GM21619 (cell line): ENCODE data around the gene IFT122.

Source experiments
- ATAC-seq: cut with Tn5 transposase; IDR thresholded peaks from one replicate; pipeline ENCODE4 v1.9.1; 2021; ENCODE audit not compliant: unreplicated experiment

IFT122 gene

DNA sequence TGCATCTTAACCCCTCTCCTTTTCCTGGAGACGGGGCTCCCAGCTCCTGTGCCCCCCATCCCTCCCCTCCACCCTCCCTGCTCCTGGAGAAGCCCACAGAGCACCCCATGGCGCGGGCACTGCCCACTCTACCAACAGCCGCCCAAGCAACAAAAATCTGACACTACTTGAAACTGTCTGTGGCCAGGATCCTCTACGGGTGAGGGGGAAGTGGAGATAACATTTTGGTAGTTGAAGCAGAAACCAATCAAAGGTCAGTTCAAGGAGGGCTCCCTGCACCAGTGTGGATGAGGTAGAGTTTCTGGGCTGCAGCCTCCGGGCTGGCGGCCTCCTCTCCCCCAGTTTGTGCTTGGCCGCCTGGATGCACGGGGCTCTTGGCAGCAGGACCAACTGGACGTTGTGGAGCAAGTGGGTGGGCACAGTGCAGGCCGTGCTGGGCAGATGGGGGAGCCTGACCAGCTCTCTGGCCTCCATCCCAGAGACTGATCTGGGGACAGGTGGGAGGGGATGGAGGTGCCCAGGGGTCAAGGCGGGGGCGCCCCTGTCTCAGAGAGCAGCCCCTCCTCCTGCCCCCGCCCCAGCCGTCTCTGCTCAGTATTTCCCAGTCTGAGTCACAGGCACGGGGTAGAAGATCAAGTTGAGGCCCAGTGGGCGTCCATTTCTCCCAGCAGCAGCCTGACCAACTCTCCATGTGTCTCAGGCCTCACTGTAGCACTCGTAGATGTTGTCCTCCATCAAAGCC is 115.8 kb downstream of the IFT122 start:
- ATAC-seq = no peak

DNA sequence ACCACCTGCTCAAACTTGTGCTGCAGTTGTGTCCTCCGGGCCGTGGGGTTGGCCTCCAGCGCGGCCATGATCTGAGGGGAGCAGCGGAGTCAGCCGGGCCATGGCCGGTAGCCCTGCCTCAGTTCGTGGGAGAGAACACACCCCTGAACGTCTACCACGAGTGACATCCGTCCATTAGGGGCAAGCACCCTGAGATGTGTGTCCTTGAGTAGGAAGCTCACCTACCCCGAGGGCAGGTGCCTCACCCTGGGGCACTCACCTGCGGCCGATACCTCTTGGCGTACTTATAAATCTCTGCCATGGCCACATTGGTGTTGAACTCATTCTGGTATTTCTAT is 116.3 kb downstream of the IFT122 start:
- no peak for ATAC-seq

DNA sequence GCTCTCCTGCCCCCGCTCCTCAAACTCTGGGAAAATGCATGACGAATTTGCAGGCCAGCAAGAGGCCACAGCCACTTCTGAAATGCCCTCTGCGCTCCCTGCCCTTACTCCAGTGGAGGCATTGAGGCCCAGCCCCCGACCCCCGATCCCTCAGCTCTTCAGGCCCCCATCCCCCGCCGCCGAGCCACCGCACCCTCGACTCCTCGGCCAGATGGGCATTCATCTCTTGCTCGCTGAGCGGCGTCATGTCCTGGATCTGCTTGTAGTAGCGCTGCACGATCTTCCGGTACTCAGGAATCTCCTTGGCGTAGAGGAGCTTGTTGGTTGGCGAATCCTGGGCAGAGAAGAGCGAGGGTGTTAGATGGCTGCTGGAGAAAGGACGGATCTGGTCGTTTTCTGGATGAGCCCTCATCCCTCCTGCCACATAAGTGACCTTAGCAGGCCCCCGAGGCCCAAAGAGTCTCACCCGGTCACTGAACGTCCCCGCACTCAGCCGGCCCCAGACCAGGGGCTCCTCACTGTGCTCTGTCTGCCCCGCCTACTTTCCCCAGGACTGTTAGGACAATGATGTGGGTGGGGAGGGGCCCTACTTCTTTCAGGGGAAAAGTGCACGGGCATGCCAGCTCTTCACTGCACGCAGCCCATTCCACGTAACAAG is 117.0 kb downstream of the IFT122 start:
- no peak for ATAC-seq

DNA sequence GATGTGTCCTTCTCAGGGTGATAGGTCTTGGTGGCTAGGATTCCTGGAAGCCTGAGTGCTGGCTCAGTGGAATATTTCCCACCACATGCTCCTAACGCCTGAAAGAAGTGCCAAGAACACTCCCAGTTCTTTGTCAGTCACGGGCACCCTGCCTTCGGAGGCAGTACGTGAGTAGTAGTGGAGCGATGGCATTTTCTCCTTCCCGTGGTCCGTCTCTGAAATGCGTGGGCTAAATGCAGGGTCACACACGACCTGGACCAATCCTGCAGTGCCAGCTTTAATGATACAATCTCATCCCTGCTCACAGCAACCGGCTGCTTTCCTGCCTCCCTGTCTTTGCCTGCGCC is 117.5 kb downstream of the IFT122 start:
- ATAC-seq = no peak

DNA sequence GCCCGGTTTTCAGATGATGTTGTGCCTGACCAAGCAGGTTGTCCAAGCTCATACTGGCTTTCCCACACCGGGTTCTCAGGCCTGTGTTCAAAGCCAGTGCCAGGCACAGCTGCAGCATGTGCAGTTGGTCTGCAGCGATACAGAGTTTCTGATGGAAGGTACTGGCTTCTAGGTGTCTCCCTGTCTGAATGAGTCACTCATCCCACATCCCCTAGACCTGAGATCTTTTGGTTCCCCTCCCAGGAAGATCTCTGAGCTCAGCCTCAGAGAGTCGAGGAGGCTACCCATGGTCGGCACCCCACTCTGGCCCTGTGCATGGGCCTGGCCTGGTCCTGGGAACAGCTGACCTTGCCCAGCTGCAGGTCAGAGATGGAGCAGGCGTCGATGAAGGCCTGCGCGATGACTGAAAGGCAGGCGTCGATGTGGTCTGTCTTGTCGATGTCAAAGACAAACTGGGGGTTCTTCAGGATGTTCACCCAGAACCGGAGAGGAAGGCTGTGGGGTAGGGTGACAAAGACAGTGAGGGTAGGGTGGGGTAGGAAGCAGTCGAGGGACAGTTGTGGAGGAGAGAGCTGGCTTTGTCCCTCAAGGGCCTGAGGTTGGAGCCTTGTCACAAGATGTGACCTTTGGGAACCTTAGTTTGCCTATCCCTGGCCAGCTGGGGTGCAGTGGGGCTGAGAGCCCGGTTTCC is 118.2 kb downstream of the IFT122 start:
- no peak for ATAC-seq

DNA sequence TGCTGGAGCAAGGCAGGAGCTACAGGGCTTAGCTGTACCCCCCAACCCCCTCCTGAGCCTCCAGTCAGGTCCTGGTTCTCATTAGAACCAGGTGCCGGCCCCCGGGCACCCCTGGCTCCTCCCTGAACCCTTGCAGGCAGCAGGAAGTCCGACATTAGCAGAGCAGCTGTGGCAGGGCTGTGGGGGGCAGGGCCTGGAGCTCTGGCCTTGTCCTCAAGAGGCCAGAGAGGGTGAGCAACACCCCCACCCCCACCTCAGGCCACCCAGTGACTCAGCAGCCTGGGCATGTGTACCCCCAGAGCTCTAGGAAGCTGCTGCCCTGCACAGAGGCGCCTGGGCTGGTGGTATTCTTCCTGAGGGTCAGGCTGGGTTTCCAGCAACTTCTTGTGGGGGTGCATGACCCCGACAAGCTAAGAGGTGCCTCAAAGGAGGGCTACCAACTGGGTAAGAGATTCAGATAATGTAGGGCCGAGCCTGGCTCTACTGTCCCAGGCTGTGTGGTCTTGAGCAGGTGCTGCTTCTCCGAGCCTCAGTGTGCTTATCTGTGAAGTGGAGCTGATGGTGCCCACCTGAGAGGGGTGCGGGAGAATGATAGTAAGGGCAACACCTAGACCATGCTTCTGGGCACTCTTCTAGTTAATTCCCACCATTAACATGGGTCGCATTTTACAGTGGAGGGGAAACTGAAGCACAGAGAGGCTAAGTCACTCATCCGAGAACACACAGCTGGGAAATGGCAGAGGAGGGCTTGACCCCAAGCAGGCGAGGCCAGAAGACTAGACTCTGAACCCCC is 118.9 kb downstream of the IFT122 start:
- ATAC-seq = no peak

DNA sequence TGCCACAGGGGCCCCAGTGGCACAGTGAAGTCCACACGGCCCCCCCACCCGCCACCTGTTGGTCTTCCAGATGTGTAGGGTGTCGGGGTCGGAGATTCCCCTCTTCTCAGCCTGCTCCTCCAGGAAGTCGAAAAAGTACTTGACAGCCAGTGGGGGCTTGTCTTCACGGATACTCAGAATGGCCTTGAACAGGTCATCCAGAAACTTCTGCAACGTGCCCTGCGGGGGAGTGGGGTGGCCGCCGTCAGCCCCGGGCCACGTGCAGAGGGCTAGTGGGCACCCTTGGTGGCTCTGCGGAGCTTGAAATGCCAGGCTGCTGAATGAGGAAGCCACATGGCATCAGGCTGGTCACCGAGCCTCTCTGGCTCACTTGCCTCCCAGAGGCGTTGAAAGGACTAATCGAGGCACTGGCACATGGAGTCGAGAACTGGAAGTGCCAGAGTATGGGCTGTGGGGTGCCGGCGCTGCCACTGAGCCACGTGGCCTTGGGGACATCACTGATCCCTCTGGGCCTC is 119.6 kb downstream of the IFT122 start:
- ATAC-seq = no peak

DNA sequence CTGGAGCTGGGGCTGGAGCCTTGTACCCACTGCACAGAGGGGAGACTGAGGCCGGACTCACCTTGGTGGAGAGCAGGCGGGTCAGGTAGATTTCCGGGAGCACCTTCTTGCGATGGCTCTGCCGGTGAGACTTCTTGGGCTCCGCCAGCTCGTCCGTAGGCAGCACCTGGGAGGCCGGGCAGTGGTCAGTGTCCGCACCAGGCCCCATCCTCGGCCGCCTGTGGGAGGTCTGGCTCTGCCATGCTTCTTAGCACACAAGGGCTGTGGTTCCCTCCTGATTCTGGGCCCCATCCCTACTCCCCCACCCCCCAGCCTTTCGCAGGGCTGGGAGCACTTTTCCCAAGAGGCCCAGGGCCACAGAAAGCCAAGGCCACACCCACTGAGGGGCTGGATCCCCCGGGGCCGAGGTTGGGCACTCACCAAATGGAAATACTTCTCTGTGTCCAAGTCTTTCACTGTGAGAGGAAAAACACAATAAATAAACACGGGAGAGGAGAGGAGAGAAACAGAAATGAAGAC is 120.3 kb downstream of the IFT122 start:
- ATAC-seq = no peak

DNA sequence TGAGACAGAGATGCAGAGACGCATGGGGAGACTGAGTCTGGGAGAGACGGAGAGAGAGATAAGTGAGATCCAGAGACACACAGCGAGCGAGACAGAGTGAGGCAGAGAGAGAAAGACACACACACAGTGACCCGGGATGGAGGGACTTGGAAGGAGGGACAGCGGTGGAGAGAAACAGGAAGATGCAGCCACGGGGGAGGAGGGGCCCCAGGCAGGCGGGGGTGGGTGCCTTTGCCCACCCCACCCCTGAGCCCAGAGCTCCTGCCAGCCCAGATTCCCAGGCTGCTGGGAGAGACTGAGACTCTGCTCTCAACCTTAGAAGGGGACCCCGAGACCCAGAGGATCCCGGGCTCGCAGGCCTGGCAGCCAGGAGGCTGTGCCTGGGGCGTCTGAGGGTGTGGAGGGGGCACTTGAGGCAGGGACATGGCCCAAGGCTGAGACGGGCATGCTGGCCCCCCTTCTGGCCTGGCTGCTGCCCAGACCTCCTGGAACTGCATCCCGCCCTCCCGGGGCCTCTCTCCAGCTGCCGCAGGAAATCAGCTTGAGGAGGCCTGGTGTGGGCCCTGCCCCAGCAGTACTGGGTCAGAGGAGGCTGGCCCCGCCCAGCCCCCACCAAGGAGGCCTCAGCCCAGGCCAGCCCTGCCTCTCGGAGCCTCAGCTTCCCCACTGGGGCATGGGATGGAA is 121.0 kb downstream of the IFT122 start:
- ATAC-seq = no peak

DNA sequence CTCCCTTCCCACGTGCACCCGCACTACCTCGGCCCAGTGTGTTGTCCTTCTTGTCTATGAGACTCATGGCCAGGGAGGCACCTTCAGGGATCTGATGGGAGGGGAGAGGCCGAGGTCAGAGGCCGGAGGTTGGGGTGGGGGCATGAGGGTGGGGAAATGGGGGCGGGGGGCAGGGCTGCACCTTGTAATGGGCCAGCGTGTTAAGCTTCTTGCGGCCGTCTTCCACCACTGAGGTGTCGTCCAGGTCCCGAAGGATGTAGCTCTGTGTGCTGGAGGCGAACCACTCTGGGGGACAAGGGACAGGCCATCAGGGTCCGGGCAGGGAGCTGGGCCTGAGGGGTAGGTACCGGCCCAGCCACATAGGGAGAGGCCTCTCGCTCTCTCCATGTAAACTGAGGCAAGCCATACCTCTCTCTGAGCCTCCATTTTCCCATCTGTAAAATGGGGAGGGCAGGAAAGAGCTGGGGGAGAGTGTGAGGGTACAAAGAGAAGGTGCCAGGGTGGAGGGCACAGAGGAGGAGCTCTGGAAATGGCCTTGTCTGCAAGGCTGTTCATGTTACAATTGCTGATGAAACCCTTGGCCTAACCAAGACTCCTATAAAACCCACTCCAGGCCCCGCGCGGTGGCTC is 121.7 kb downstream of the IFT122 start:
- ATAC-seq = no peak

DNA sequence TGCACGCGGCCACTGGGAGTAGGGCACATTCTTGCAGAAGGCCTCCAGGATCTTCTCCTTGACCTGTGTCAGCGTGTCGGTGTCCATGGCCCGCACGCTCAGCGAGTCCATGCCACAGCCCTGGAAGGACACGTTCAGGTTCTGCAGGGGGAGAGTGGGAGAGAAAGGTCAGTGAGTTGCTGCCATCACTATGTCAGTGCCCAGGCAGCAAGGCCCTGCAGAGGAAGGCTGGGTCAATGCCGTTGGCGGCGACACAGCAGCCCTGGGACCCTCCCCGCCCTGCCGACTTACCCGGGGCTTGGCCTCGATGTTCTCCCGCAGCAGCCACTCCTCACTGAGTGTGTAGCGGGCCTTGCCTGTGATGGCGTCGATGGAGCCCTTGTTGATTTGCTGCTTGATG is 122.8 kb downstream of the IFT122 start:
- no peak for ATAC-seq

DNA sequence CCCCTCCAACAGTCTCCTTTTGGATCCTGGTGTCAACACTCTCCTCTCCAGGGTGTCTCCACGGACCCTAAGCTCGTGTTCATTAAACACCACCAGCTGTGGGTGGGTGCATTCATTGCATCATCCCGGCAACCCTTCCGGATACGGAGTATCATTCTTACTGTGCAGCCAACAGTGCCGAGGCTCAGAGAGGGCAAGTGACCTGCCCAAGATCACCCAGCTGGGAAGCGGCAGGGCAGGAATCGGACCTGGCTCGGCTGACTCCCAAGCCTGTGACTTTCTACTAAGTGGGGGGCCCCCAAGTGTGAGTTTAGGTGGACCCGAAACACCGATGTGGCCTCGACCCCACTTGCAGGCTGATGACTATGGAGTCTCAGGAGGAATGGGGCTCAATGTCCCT is 123.3 kb downstream of the IFT122 start:
- no peak for ATAC-seq

DNA sequence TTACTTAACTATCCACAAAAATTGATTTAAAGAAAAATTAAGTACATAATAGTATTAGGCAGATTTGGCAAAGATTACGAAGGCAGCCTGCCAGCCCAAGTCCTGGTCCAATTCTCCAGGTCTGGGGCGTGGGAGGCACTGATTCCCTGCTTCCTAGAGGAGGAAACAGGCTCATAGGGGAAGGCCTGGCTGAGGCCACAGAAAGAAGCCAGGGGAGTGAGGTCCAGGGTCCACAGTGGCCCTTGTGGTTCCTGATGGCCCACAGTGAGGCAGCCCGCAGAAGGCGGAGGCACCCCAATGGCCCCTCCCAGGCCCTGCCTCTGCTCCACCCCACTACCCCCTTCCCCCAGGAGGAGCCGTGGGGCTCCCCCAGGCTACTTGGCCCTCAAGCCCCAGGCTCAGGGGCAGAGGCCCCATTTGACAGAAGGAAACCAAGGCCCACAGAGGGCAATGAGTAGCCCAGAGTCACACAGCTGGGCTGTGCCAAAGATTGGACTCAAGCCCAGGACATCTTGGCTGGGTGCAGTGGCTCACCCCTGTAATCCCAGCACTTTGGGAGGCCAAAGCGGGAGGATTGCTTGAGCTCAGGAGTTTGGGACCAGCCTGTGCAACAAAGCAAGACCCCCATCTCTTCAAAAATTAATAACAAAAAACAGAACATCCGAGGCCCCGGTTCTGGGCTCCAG is 124.0 kb downstream of the IFT122 start:
- ATAC-seq = no peak

DNA sequence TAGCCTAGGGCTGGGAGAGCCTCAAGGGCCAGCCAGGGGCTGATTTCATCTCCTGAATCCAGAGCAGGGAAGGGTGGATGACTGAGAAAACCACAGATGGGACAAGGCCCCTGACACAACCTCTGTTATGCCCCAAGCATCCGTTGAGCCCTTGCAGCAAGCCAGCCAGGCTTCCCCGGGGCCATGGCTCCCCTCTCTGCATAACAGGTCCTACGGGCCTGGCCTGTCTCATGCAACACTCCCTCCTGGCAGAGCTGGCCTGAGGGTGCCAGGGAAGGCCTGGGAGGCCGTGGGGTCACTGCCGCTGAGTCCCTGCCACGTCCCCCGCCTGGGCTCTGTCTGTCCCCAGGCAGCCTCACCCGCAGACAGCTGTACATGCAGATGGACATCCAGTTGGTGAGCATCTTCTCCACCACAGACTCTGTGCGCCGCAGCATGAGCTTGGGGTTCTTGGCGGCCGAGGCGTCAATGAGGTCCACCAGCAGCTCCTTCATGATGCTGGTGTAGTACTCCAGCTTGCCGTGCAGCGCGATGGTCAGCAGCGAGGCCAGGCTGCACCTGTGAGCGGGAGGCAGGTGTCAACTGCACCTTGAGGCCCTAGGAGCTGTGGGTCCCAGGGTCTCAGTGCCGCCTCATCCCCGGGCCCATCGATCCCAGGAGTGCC is 125.1 kb downstream of the IFT122 start:
- no peak for ATAC-seq

DNA sequence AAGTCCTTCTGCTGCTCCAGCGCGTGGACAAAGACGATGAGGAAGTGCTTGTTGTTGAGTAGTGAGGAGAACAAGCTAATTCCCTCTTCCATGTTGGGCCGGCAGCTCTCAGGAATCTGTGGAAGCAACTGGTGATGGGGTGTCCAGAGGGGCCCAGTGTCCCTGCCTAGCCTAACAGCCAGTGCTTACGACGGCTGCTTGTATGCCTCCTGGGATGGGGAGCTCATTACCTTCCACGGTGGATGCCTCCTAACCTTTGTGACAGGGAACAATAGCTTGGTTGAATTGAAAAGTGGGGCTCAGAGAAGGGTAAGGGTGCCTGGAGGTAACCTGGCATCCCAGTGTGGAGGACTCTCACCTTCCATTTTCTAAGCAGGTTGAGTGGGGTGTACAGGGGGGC is 125.9 kb downstream of the IFT122 start:
- no peak for ATAC-seq

DNA sequence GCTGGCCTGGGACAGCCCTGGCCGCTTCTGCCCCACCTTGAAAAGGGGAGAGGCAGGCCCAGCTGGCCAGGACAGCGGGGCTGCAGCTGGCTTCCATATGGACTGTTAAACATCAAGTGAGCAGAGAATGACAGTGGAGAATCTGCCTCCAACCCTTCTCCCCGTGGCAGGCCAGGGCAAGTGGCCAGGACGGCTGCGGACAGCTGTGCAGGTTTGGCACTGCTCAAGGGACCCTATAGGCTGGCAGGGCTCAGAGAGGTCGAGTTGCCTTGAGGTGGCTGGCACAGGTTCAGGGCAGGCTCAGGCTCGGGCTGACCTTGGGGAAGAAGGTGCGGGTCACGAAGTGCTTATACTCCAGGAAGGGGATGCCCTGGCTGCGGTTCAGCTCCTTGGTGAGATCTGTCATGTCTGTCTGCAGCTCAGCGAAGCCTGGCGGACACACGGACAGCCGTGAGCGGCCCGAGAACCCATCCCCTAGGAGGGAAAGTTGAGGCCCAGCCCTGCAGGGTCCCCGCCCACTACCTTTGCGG is 127.2 kb downstream of the IFT122 start:
- ATAC-seq = no peak

DNA sequence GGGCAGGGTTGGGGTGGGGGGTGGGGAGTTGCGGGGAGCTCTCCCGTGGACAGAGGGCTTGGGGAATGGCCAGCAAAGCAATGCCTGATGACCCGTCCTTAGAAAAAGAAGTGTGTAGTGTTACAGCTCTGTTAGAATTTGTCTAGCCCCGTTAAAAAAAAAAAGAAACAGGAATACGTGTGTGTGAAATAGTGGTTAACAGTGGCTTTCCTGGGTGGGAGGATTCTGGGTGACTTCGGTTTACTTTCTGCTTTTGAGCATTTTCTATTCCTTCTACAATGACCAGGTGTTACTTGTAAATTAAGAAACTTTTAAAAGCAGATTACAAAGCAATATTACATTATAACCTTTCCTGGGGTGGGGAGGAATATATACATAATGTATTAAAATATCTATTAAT is 127.9 kb downstream of the IFT122 start:
- ATAC-seq = no peak

DNA sequence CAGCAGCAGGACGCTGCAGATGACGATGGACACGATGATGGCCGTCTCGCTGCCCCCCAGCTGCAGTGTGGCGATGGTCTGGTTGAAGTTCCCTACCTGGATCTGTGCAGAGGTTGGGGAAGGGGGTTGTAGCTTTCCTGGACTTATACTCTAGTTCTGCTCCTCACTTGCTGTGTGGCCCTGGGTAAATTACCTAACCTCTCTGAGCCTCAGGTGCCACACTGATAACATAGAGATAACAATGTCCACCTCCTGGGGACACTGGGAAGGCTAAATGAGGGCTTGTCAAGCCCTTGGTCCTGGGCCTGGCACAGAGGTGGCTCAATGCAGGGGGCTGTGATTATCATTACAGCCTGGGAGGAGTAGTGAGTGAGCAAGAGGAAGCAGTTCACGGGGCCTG is 129.8 kb downstream of the IFT122 start:
- no peak for ATAC-seq
